Osteocyte (in vitro differentiated cells): Measurements from ENCODE around the gene PRRT1B. TPM values are rescaled to one million over a fixed set of nuclear protein-coding genes. Genes with fewer than 3 reads are reported as not detected.

Experiments
- DNase-seq: peaks from one replicate; pipeline ENCODE4 v3.0.0; 2021; ENCODE audit warnings: mixed read lengths; ENCODE audit not compliant: unreplicated experiment; ENCODE audit errors: extremely low spot score
- H3K27ac Mint-ChIP-seq: one replicate; pipeline ENCODE4 v1.8.0; 2021; ENCODE audit warnings: mild to moderate bottlenecking, mixed read lengths; ENCODE audit not compliant: unreplicated experiment
- H3K27me3 Mint-ChIP-seq: one replicate; pipeline ENCODE4 v1.8.0; 2021; ENCODE audit warnings: mixed read lengths; ENCODE audit not compliant: unreplicated experiment
- H3K36me3 Mint-ChIP-seq: one replicate; pipeline ENCODE4 v1.8.0; 2021; ENCODE audit warnings: mixed read lengths; ENCODE audit not compliant: unreplicated experiment
- H3K4me1 Mint-ChIP-seq: one replicate; pipeline ENCODE4 v1.8.0; 2021; ENCODE audit warnings: mixed read lengths; ENCODE audit not compliant: unreplicated experiment
- H3K4me3 Mint-ChIP-seq: one replicate; pipeline ENCODE4 v1.8.0; 2021; ENCODE audit warnings: mild to moderate bottlenecking, moderate library complexity, mixed read lengths; ENCODE audit not compliant: unreplicated experiment
- H3K9me3 Mint-ChIP-seq: one replicate; pipeline ENCODE4 v1.8.0; 2021; ENCODE audit warnings: mixed read lengths; ENCODE audit not compliant: unreplicated experiment
- CTCF ChIP-seq: fragments of 200-600 bp; sonication (generic); IDR thresholded peaks from 2 replicates; pipeline ENCODE4 v1.5.0; 2021; ENCODE audit warnings: antibody characterized with exemption, mild to moderate bottlenecking, moderate library complexity
- total RNA-seq: library from RNA; stranded (reverse); gene quantifications from 2 replicates; pipeline ENCODE4 v1.2.1, GENCODE V29; 2021

PRRT1B gene
- total RNA-seq, 1 donor from 2014 or later = not detected

- no peak for TF ChIP-seq CTCF
- H3K27me3 Mint-ChIP-seq = no peaks in the 10 kb centered on the region
- no peaks in the 10 kb centered on the region for H3K9me3 Mint-ChIP-seq
- H3K36me3 Mint-ChIP-seq = peaks cover 26% of the 10 kb centered on the region
- H3K4me3 Mint-ChIP-seq = no peak overlapping the region
- H3K4me1 Mint-ChIP-seq = no peaks in the 10 kb centered on the region
- no peak for DNase-seq
- H3K27ac Mint-ChIP-seq = no peak overlapping the region
Measured at GRCh38 chr9:131594906-131595665, 49.8 kb downstream of the PRRT1B start.

- Mint-ChIP-seq H3K9me3 (no peaks in the 10 kb centered on the region), H3K36me3 (peaks cover 30% of the 10 kb centered on the region), H3K4me3 (no peak overlapping the region), H3K27me3 (no peaks in the 10 kb centered on the region), H3K27ac (no peak overlapping the region), H3K4me1 (no peaks in the 10 kb centered on the region)
- no peak for TF ChIP-seq CTCF
- DNase-seq = no peak
Measured at GRCh38 chr9:131595696-131596429, 50.5 kb downstream of the PRRT1B start.

- no peaks in the 10 kb centered on the region for H3K4me1 Mint-ChIP-seq
Measured at GRCh38 chr9:131596430-131596743, 51.1 kb downstream of the PRRT1B start.

GRCh38 chr9:131597246-131597645, 51.9 kb downstream of the PRRT1B start:
- H3K27me3 Mint-ChIP-seq = no peaks in the 10 kb centered on the region
- no peak for TF ChIP-seq CTCF
- DNase-seq = no peak
- H3K27ac Mint-ChIP-seq = no peak overlapping the region
- H3K4me3 Mint-ChIP-seq = no peak overlapping the region
- no peaks in the 10 kb centered on the region for H3K9me3 Mint-ChIP-seq
- H3K4me1 Mint-ChIP-seq = no peaks in the 10 kb centered on the region
- peaks cover 33% of the 10 kb centered on the region for H3K36me3 Mint-ChIP-seq

More at GRCh38 chr9:131596430-131596743, 51.1 kb downstream of the PRRT1B start:
- H3K36me3 Mint-ChIP-seq = peaks cover 32% of the 10 kb centered on the region
- no peak for TF ChIP-seq CTCF
- no peak overlapping the region for H3K27ac Mint-ChIP-seq
- H3K4me3 Mint-ChIP-seq = no peak overlapping the region
- no peak for DNase-seq
- no peaks in the 10 kb centered on the region for H3K9me3 Mint-ChIP-seq
- no peaks in the 10 kb centered on the region for H3K27me3 Mint-ChIP-seq

- H3K36me3 Mint-ChIP-seq = peaks cover 38% of the 10 kb centered on the region
- H3K27ac Mint-ChIP-seq = no peak overlapping the region
- H3K4me3 Mint-ChIP-seq = no peak overlapping the region
- H3K4me1 Mint-ChIP-seq = no peaks in the 10 kb centered on the region
- no peaks in the 10 kb centered on the region for H3K9me3 Mint-ChIP-seq
- TF ChIP-seq CTCF = no peak
- H3K27me3 Mint-ChIP-seq = no peaks in the 10 kb centered on the region
- DNase-seq = no peak
Measured at GRCh38 chr9:131598121-131598520, 52.8 kb downstream of the PRRT1B start.
